ENCODE measurements around the gene TTI1.

Gene TTI1

GRCh38 chr20:37999526-38000263, 33.6 kb downstream of the TTI1 start:
- TF ChIP-seq, protein P1, sequence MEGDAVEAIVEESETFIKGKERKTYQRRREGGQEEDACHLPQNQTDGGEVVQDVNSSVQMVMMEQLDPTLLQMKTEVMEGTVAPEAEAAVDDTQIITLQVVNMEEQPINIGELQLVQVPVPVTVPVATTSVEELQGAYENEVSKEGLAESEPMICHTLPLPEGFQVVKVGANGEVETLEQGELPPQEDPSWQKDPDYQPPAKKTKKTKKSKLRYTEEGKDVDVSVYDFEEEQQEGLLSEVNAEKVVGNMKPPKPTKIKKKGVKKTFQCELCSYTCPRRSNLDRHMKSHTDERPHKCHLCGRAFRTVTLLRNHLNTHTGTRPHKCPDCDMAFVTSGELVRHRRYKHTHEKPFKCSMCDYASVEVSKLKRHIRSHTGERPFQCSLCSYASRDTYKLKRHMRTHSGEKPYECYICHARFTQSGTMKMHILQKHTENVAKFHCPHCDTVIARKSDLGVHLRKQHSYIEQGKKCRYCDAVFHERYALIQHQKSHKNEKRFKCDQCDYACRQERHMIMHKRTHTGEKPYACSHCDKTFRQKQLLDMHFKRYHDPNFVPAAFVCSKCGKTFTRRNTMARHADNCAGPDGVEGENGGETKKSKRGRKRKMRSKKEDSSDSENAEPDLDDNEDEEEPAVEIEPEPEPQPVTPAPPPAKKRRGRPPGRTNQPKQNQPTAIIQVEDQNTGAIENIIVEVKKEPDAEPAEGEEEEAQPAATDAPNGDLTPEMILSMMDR (IDR thresholded peaks at IDR 0.05; ENCODE audit: low read depth, low read length), result no peak
- H3K4me3 ChIP-seq (replicated peaks in 1 of 2; ENCODE audit: low read depth in 2 of 2, low read length in 2 of 2), result no peak overlapping the region
- no peak for DNase-seq (ENCODE audit: low read depth in 2 of 2)

GRCh38 chr20:37997516-37997915, 35.7 kb downstream of the TTI1 start:
- TF ChIP-seq, protein P1 (IDR thresholded peaks at IDR 0.05; ENCODE audit: low read depth, low read length), result no peak
- H3K4me3 ChIP-seq (replicated peaks in 1 of 2; ENCODE audit: low read depth in 2 of 2, low read length in 2 of 2), result no peak overlapping the region
- no peak for DNase-seq (ENCODE audit: low read depth in 2 of 2)

GRCh38 chr20:37995856-37996605, 37.2 kb downstream of the TTI1 start:
- TF ChIP-seq, protein P1 (IDR thresholded peaks at IDR 0.05; ENCODE audit: low read depth, low read length), result no peak
- DNase-seq (ENCODE audit: low read depth in 2 of 2), result no peak
- H3K4me3 ChIP-seq (replicated peaks in 1 of 2; ENCODE audit: low read depth in 2 of 2, low read length in 2 of 2), result no peak overlapping the region

DNA sequence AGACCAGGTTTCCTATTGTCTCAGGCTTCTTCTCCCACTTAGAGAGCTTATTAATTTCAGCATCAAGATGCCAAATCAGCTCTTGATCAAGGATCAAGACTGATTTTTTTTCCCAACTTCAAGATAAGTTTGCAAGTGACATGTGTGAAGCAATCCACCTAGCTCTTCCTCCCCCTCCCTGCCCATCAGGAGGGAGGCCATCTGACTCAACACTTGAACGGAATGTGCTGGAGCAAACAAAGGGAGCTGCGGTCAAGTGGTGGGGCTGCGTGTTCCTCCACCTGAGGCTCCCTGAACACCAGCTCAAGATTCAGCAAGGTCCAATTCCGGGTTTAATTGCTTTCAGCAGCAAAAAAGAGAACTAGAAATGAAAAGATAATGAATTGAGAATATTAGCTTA, 38.7 kb downstream of the TTI1 start:
- no peak overlapping the region for H3K4me3 ChIP-seq (replicated peaks in 1 of 2; ENCODE audit: low read depth in 2 of 2, low read length in 2 of 2)
- peak; percentile 39 to 88 for DNase-seq (ENCODE audit: low read depth in 2 of 2)
- TF ChIP-seq, protein P1 (IDR thresholded peaks at IDR 0.05; ENCODE audit: low read depth, low read length), result no peak

GRCh38 chr20:37992802-37993409, 40.4 kb downstream of the TTI1 start:
- TF ChIP-seq, protein P1 (IDR thresholded peaks at IDR 0.05; ENCODE audit: low read depth, low read length), result peak; percentile 51
- peak; percentile 80 to 82 for DNase-seq (ENCODE audit: low read depth in 2 of 2)

DNA sequence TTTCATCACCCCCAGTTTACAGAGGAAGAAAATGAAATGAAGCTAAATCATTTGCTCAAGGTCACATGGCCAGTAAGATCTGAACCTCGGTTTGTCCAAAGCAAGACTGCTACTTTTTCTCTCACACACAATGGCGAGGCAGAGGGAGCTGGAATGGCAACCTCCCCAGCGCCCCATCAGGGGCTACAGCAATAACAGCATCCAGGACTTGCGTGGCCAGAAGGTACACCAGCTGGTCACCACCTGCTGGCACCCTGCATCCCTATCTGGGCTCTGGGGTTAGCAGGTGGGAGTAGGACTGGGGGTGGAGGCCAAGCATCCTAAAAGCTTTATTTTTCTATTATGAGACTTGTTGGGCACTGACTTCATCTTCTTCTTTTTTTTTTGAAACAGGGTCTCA, 41.3 kb downstream of the TTI1 start:
- DNase-seq (ENCODE audit: low read depth in 2 of 2), result no peak
- no peak overlapping the region for H3K4me3 ChIP-seq (replicated peaks in 1 of 2; ENCODE audit: low read depth in 2 of 2, low read length in 2 of 2)
- TF ChIP-seq, protein P1 (IDR thresholded peaks at IDR 0.05; ENCODE audit: low read depth, low read length), result no peak

More at GRCh38 chr20:37992802-37993409, 40.4 kb downstream of the TTI1 start:
- no peak overlapping the region for H3K4me3 ChIP-seq (replicated peaks in 1 of 2; ENCODE audit: low read depth in 2 of 2, low read length in 2 of 2)

Data from cardiac fibroblast (primary cell).